Loucy (cell line): ENCODE data around the gene SLC15A3.

ENCODE experiments used
- H2AFZ ChIP-seq: fragments of 200-600 bp; sonication (generic); 2 replicates; pipeline ENCODE4 v1.6.0; 2016; ENCODE audit warnings: antibody characterized with exemption, mild to moderate bottlenecking, low read length, moderate library complexity
- H3F3A ChIP-seq: fragments of 200-600 bp; 2 replicates; pipeline ENCODE4 v1.6.0; 2016; ENCODE audit warnings: antibody characterized with exemption, low read depth, mild to moderate bottlenecking
- H3K27me3 ChIP-seq: fragments of 200-600 bp; sonication (generic); 2 replicates; pipeline ENCODE4 v1.6.1; 2014; ENCODE audit warnings: low read length, mild to moderate bottlenecking; ENCODE audit not compliant: insufficient read depth, poor library complexity, severe bottlenecking
- H3K36me3 ChIP-seq: fragments of 200-600 bp; sonication (generic); 2 replicates; pipeline ENCODE4 v1.6.1; 2016; ENCODE audit warnings: low read length; ENCODE audit not compliant: insufficient read depth
- H3K4me1 ChIP-seq: fragments of 200-600 bp; sonication (generic); 2 replicates; pipeline ENCODE4 v1.5.1; 2014; ENCODE audit warnings: low read length, mild to moderate bottlenecking; ENCODE audit not compliant: insufficient read depth, poor library complexity, severe bottlenecking
- H3K4me2 ChIP-seq: fragments of 200-600 bp; sonication (generic); 2 replicates; pipeline ENCODE4 v1.6.0; 2014; ENCODE audit warnings: antibody characterized with exemption, low read length, low read depth, mild to moderate bottlenecking; ENCODE audit not compliant: poor library complexity, severe bottlenecking
- H3K4me3 ChIP-seq: fragments of 200-600 bp; sonication (generic); 2 replicates; pipeline ENCODE4 v1.5.1; 2014; ENCODE audit warnings: low read length, mild to moderate bottlenecking, mixed read lengths; ENCODE audit not compliant: poor library complexity, severe bottlenecking
- H3K79me2 ChIP-seq: fragments of 200-600 bp; sonication (generic); 2 replicates; pipeline ENCODE4 v1.6.1; 2014; ENCODE audit warnings: low read length; ENCODE audit not compliant: insufficient read depth
- H3K9ac ChIP-seq: fragments of 200-600 bp; sonication (generic); 2 replicates; pipeline ENCODE4 v1.6.0; 2014; ENCODE audit warnings: mild to moderate bottlenecking, low read depth, low read length, moderate library complexity; ENCODE audit not compliant: poor library complexity, severe bottlenecking
- H3K9me2 ChIP-seq: fragments of 200-600 bp; sonication (generic); replicated peaks from 2 replicates; pipeline ENCODE4 v1.6.1; 2016; ENCODE audit warnings: low read depth, low read length, mixed read lengths
- H3K9me3 ChIP-seq: fragments of 200-600 bp; sonication (generic); 2 replicates; pipeline ENCODE4 v1.6.1; 2014; ENCODE audit warnings: mild to moderate bottlenecking, antibody characterized with exemption, low read length, low read depth; ENCODE audit not compliant: insufficient read depth
- H4K20me1 ChIP-seq: fragments of 200-600 bp; sonication (generic); 2 replicates; pipeline ENCODE4 v1.6.0; 2014; ENCODE audit warnings: antibody characterized with exemption, low read length, mild to moderate bottlenecking; ENCODE audit not compliant: insufficient read depth, poor library complexity, severe bottlenecking
- CTCF ChIP-seq: fragments of 200-600 bp; sonication (generic); conservative IDR thresholded peaks from 2 replicates; pipeline ENCODE4 v1.5.1; 2014; ENCODE audit warnings: mild to moderate bottlenecking, antibody characterized with exemption, low read length
- EZH2phosphoT487 ChIP-seq: fragments of 200-600 bp; IDR thresholded peaks from 2 replicates; pipeline ENCODE4 v1.6.1; 2018; ENCODE audit warnings: antibody characterized with exemption, mild to moderate bottlenecking, moderate library complexity, borderline replicate concordance

Gene SLC15A3

GRCh38 chr11:60985501-60985900, 33.5 kb upstream of the SLC15A3 start:
- Histone ChIP-seq H4K20me1 (no peaks in the 10 kb centered on the region), H3K79me2 (no peaks in the 10 kb centered on the region), H3K36me3 (0 out of 2 replicates have a peak, but pooled peaks cover 3% of the 10 kb centered on the region), H3K27me3 (no peaks in the 10 kb centered on the region), H3K9me2 (no peaks in the 10 kb centered on the region), H3F3A (no peaks in the 10 kb centered on the region), H3K4me3 (no peak overlapping the region), H2AFZ (no peak overlapping the region), H3K4me1 (no peaks in the 10 kb centered on the region), H3K9me3 (no peaks in the 10 kb centered on the region), H3K9ac (no peak overlapping the region), H3K4me2 (no peak overlapping the region)
- TF ChIP-seq EZH2phosphoT487 (no peak), CTCF (no peak)

- Histone ChIP-seq H2AFZ (no peak overlapping the region), H3K27me3 (no peaks in the 10 kb centered on the region), H3K4me2 (no peak overlapping the region), H3K9me3 (no peaks in the 10 kb centered on the region), H3K36me3 (0 out of 2 replicates have a peak, but pooled peaks cover 3% of the 10 kb centered on the region), H3F3A (no peaks in the 10 kb centered on the region), H3K4me3 (no peak overlapping the region), H4K20me1 (no peaks in the 10 kb centered on the region), H3K9ac (no peak overlapping the region), H3K4me1 (no peaks in the 10 kb centered on the region), H3K79me2 (no peaks in the 10 kb centered on the region), H3K9me2 (no peaks in the 10 kb centered on the region)
- TF ChIP-seq CTCF (no peak), EZH2phosphoT487 (no peak)
These were observed 32.7 kb upstream of the SLC15A3 start for GRCh38 chr11:60984636-60985035.

- H3K4me2 ChIP-seq, result no peak overlapping the region
- no peaks in the 10 kb centered on the region for H3K79me2 ChIP-seq
- no peak overlapping the region for H2AFZ ChIP-seq
- no peaks in the 10 kb centered on the region for H3F3A ChIP-seq
- H4K20me1 ChIP-seq, result no peaks in the 10 kb centered on the region
- H3K27me3 ChIP-seq, result no peaks in the 10 kb centered on the region
- H3K9ac ChIP-seq, result no peak overlapping the region
- H3K9me2 ChIP-seq, result no peaks in the 10 kb centered on the region
- no peak overlapping the region for H3K4me3 ChIP-seq
- 0 out of 2 replicates have a peak, but pooled peaks cover 3% of the 10 kb centered on the region for H3K36me3 ChIP-seq
- H3K4me1 ChIP-seq, result peaks cover under 1% of the 10 kb centered on the region
- no peaks in the 10 kb centered on the region for H3K9me3 ChIP-seq
- TF ChIP-seq EZH2phosphoT487, result no peak
- no peak for TF ChIP-seq CTCF
These were observed 32.2 kb upstream of the SLC15A3 start for GRCh38 chr11:60984149-60984548.
